GM19193 (cell line): ENCODE data around the gene SMIM15.

Experiments
- POLR2A ChIP-seq: IDR thresholded peaks from 4 replicates; pipeline ENCODE4 v1.6.1; 2011; ENCODE audit not compliant: insufficient read depth, insufficient read length; ENCODE audit errors: extremely low read depth

The SMIM15 gene

GRCh38 chr5:61168951-61169350, 6.7 kb upstream of the SMIM15 start:
- TF ChIP-seq POLR2A = no peak

- TF ChIP-seq POLR2A = no peak
Observed at GRCh38 chr5:61167382-61167781, 5.1 kb upstream of the SMIM15 start.

- TF ChIP-seq POLR2A = no peak
Observed at GRCh38 chr5:61163905-61164304, 1.6 kb upstream of the SMIM15 start.

DNA sequence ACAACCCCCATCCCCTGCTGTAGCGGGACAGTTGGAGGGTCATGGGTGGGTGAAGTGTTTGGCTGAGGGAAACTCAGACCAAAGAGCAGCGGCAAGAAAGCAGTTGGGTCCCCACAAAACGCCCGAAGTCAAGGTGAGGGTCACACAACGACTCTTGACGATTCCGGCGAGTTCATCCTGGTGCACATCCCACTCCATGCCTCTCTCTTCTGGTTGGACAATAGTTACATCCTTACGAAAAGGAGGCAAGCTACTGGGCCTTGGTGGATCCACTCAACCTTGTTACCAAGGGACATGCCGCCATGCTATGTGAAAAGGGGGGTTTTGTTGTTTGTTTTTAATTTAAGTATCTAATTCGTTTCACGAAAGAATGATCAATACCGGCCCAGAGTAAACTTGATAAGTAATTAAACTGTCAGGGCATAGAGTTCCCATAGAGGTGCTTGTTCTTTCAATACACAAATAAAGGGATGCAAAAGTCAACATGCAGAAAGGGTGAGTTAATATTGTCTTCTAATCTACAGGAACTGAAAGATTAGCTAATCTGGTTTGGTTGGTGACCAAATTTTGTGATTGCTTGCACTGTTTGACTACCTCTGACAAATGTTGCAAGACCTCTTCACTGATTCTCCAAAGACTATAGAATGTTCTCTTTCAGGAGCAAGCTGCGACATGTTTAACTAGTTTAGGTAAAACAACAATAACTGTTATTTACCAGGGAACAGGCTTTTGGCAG, 732 bp upstream of the SMIM15 start:
- no peak for TF ChIP-seq POLR2A

DNA sequence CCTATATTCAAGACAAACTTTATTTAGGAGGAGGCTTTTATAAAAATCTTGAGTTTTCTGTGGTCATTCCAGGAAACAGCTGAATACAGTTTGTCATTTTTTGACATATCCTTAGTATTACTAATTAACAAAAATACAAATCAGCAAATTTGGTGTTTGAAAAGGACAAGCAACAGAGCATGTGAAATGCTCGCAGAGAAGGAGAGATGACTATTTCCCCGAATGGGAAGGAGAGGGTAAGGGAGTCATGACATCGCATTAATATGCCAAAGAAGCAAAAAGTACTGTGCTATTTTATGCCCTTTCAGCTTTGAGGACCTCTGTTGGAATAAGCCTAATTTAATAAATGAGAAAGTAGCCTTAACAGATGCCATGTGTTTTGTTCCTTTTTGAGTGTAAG, 1.8 kb downstream of the SMIM15 start:
- no peak for TF ChIP-seq POLR2A

DNA sequence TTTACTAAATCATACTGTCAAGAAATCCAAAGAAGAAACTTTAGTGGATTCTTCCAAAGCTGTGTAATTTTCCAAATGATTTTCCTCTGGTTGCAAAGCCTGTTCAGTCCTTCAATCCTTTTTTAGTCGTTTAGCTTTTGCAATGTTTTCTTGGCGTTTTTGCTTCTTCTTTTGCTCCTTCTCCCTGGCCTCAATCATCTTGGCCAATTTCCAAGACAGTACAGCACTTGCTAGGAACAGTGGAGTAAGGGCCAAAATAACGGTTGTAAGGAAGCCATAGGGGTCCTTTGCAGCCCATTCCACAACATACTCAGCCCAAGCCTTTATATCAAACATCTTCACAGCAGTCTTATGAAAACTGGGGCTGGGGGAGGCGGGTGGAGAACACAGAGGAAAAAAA, 2.4 kb downstream of the SMIM15 start:
- TF ChIP-seq POLR2A = no peak

DNA sequence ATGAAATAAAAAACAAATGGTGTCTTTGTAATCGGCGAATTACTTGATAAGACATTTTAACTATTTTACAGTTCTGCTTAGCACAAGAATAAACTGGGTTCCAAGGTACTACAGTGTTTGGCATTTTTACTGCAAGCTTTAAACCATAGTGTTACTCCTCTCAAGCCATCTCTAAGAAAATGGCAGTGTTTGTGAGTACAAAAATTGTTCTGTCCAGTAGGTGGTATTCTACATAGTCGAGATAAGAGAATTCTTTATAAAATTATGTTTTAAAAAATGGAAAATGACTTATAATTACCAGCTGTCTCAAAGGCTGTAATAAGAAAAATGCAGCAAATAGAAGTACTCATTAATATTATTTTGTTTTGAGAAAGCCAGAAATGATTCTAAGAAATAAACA, 3.2 kb downstream of the SMIM15 start:
- no peak for TF ChIP-seq POLR2A

- no peak for TF ChIP-seq POLR2A
Observed at GRCh38 chr5:61151893-61152292, 10.4 kb downstream of the SMIM15 start.

GRCh38 chr5:61148515-61148914, 13.8 kb downstream of the SMIM15 start:
- no peak for TF ChIP-seq POLR2A

DNA sequence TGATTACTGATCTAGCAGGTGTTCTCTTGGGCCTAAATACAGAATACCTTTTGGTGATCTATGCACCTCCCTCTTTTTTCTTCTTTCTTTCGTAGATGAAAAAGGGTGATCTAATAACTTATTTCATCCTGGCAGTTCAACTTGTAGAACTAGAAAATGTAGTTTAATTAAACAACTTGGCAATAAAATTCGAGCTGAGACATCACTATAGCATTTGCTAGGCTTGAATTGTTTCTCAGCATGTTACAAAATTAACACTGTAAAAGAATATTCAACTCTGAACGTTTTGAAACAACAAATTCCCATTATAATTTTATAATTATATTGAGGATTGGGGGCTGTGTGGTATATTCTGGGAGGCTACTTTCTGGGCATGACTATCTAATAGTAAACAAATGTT, 19.5 kb downstream of the SMIM15 start:
- TF ChIP-seq POLR2A = no peak

- TF ChIP-seq POLR2A = no peak
Observed at GRCh38 chr5:61142391-61142790, 19.9 kb downstream of the SMIM15 start.

GRCh38 chr5:61141801-61142200, 20.5 kb downstream of the SMIM15 start:
- no peak for TF ChIP-seq POLR2A

DNA sequence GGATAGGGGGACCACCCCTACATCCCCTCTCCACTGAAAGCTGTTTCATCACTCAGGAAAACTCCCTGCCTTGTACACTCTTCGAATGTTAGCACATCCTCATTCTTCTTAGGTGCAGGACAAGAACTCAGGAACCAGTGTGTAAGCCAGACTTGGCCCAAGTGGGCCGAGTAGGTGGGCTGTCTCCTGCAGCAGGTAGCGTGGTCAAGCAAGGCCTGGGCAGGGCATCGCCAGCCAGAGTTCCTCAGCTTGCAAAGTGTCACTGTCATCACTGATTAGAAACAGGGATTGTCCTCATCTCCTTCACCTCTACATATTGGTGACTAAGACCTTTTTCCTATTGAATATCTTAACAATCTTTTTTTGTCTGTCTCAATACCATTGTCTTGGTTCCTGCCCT, 22.3 kb downstream of the SMIM15 start:
- no peak for TF ChIP-seq POLR2A

GRCh38 chr5:61139094-61139873, 23.0 kb downstream of the SMIM15 start:
- no peak for TF ChIP-seq POLR2A

- TF ChIP-seq POLR2A = no peak
Observed at GRCh38 chr5:61137835-61138234, 24.4 kb downstream of the SMIM15 start.

- TF ChIP-seq POLR2A = no peak
Observed at GRCh38 chr5:61132559-61132958, 29.7 kb downstream of the SMIM15 start.

- TF ChIP-seq POLR2A = no peak
Observed at GRCh38 chr5:61130289-61130688, 32.0 kb downstream of the SMIM15 start.

- no peak for TF ChIP-seq POLR2A
Observed at GRCh38 chr5:61123145-61123544, 39.1 kb downstream of the SMIM15 start.
